Esophagus muscularis mucosa (tissue), 4 donors: ENCODE data around the gene MPPED1. TPM values are rescaled to one million over a fixed set of nuclear protein-coding genes. Genes with fewer than 3 reads are reported as not detected.

Experiments
- DNase-seq: peaks from one replicate; pipeline ENCODE4 v3.0.0-alpha.2; 2017; ENCODE audit errors: extremely low spot score
- H3K27ac ChIP-seq, 4 donors: fragments of 200-600 bp; sonication (generic); replicated peaks in 1 of 4; 1 replicate in 3 of 4; 2 replicates in 1 of 4; pipeline ENCODE4 v1.5.1; 2016 to 2019; ENCODE audit warnings: mild to moderate bottlenecking in 1 of 4
- H3K27me3 ChIP-seq, 4 donors: fragments of 200-600 bp; sonication (generic); one replicate each; pipeline versions ENCODE4 v1.5.1 to v1.6.0; 2016 to 2019
- H3K36me3 ChIP-seq, 4 donors: fragments of 200-600 bp; sonication (generic); one replicate each; pipeline ENCODE4 v1.5.1; 2016 to 2019
- H3K4me1 ChIP-seq, 4 donors: fragments of 200-600 bp; sonication (generic); one replicate each; pipeline ENCODE4 v1.5.1; 2016 to 2019
- H3K4me3 ChIP-seq, 4 donors: fragments of 200-600 bp; sonication (generic); 1 replicate in 2 of 4; 2 replicates in 2 of 4; pipeline ENCODE4 v1.5.1; 2016 to 2019; ENCODE audit warnings: mild to moderate bottlenecking in 4 of 4, moderate library complexity in 1 of 4
- H3K9me3 ChIP-seq, 4 donors: fragments of 200-600 bp; sonication (generic); 1 replicate in 3 of 4; 2 replicates in 1 of 4; pipeline ENCODE4 v1.5.1; 2016 to 2019
- CTCF ChIP-seq, 3 experiments: fragments of 200-600 bp in 2 of 3; fragments of 450-650 bp in 1 of 3; sonication (generic) in 2 of 3; IDR thresholded peaks; one replicate each; pipeline ENCODE4 v1.5.1; 2017 to 2019; ENCODE audit warnings: antibody characterized with exemption in 3 of 3, mild to moderate bottlenecking in 2 of 3, moderate library complexity in 1 of 3
- EP300 ChIP-seq: sonication (generic); formaldehyde crosslinking; IDR thresholded peaks from one replicate; pipeline ENCODE4 v1.6.1; 2017; ENCODE audit warnings: antibody characterized with exemption
- POLR2A ChIP-seq: fragments of 450-650 bp; IDR thresholded peaks from one replicate; pipeline ENCODE4 v1.6.1; 2017; ENCODE audit warnings: antibody characterized with exemption, moderate library complexity, mild to moderate bottlenecking, low read depth
- POLR2AphosphoS5 ChIP-seq, 2 donors: sonication (generic); formaldehyde crosslinking; IDR thresholded peaks; one replicate each; pipeline ENCODE4 v1.6.1; 2017; ENCODE audit warnings: antibody characterized with exemption in 2 of 2
- WGBS: methylation state at CpG from one replicate; pipeline ENCODE4 v1.1.5; 2018; 5-methylcytosine and 5-hydroxymethylcytosine counted together
- intact Hi-C: fragments of 100-400 bp; cut with DNase I; formaldehyde crosslinking; loops from one replicate; pipeline ENCODE4 v1.15.1; 2023
- total RNA-seq, 4 donors: library from RNA; depleted of rRNA; stranded (reverse); fragments of >200 nt; gene quantifications; one replicate each; pipeline versions ENCODE4 v1.1.0 to v1.2.1, GENCODE V29; 2016

MPPED1 gene
- total RNA-seq, 4 donors from 2014 or later, result not detected

GRCh38 chr22:43448048-43448447 lies 36.2 kb downstream of the MPPED1 start:
- intact Hi-C loops, result no loop called here
- Histone ChIP-seq H3K27ac (no peak overlapping the region), H3K4me3 (no peak overlapping the region), H3K27me3 (peaks cover 0 to 54% (median 0%) of the 10 kb centered on the region in 4 donors), H3K36me3 (no peaks in the 10 kb centered on the region), H3K4me1 (no peaks in the 10 kb centered on the region), H3K9me3 (no peaks in the 10 kb centered on the region)
- 68% methylated on average over 3 of the region's 3 CpGs for whole genome bisulfite sequencing
- no peak for DNase-seq
- TF ChIP-seq EP300 (no peak), CTCF (IDR thresholded peaks at IDR 0.05) (no peak), POLR2AphosphoS5 (IDR thresholded peaks at IDR 0.05) (no peak), POLR2A (no peak)

GRCh38 chr22:43449205-43449830 lies 37.5 kb downstream of the MPPED1 start:
- intact Hi-C loops, result no loop called here
- TF ChIP-seq POLR2AphosphoS5 (IDR thresholded peaks at IDR 0.05) (no peak), POLR2A (no peak), CTCF (IDR thresholded peaks at IDR 0.05) (no peak), EP300 (no peak)

GRCh38 chr22:43449831-43450225 lies 38.0 kb downstream of the MPPED1 start:
- Histone ChIP-seq H3K4me1 (no peaks in the 10 kb centered on the region), H3K4me3 (no peak overlapping the region), H3K36me3 (no peaks in the 10 kb centered on the region), H3K9me3 (no peaks in the 10 kb centered on the region), H3K27ac (no peak overlapping the region), H3K27me3 (peaks cover 0 to 72% (median 0%) of the 10 kb centered on the region in 4 donors)
- 84% methylated on average over 11 of the region's 11 CpGs for WGBS
- no peak for DNase-seq
- TF ChIP-seq CTCF (IDR thresholded peaks at IDR 0.05), result no peak
- no peak for TF ChIP-seq POLR2A
- TF ChIP-seq POLR2AphosphoS5 (IDR thresholded peaks at IDR 0.05), result no peak
- TF ChIP-seq EP300, result no peak
- intact Hi-C loops, result no loop called here

More at GRCh38 chr22:43449205-43449830, 37.5 kb downstream of the MPPED1 start:
- Histone ChIP-seq H3K27ac (no peak overlapping the region), H3K4me3 (no peak overlapping the region), H3K9me3 (no peaks in the 10 kb centered on the region), H3K4me1 (no peaks in the 10 kb centered on the region), H3K36me3 (no peaks in the 10 kb centered on the region), H3K27me3 (peaks cover 0 to 67% (median 0%) of the 10 kb centered on the region in 4 donors)
- WGBS, result 74% methylated on average over 10 of the region's 16 CpGs
- DNase-seq, result no peak

- no peaks in the 10 kb centered on the region for H3K4me1 ChIP-seq
- H3K4me3 ChIP-seq, result no peak overlapping the region
- intact Hi-C loops, result no loop called here
- peaks cover 0 to 80% (median 0%) of the 10 kb centered on the region in 4 donors for H3K27me3 ChIP-seq
- no peak overlapping the region for H3K27ac ChIP-seq
- H3K9me3 ChIP-seq, result no peaks in the 10 kb centered on the region
- no peaks in the 10 kb centered on the region for H3K36me3 ChIP-seq
- no peak for DNase-seq
- 65% methylated on average over 17 of the region's 18 CpGs for WGBS
- TF ChIP-seq CTCF (IDR thresholded peaks at IDR 0.05) (no peak), EP300 (no peak)
Measured at GRCh38 chr22:43451371-43452050, 39.7 kb downstream of the MPPED1 start.
